ENCODE results near the gene CDC73. TPM values are rescaled to one million over a fixed set of nuclear protein-coding genes. Genes with fewer than 3 reads are reported as not detected.

Gene CDC73
- 26.2 TPM for polyA plus RNA-seq (ENCODE audit: insufficient read length)

GRCh38 chr1:193121616-193122593 lies at the start of gene CDC73:
CDC73 (plus strand) TSS chr1:193122031; CDS start chr1:193122201, 170 bp downstream.
- DNase-seq (ENCODE audit: low read depth), result peak; percentile 80

GRCh38 chr1:193077991-193078390 lies 43.8 kb upstream of the CDC73 start:
- DNase-seq (ENCODE audit: low read depth), result no peak

GRCh38 chr1:193079187-193079586 lies 42.6 kb upstream of the CDC73 start:
- no peak for DNase-seq (ENCODE audit: low read depth)

- no peak for DNase-seq (ENCODE audit: low read depth)
These were observed 38.3 kb upstream of the CDC73 start for GRCh38 chr1:193083365-193084088.

- DNase-seq (ENCODE audit: low read depth), result no peak
These were observed 36.6 kb upstream of the CDC73 start for GRCh38 chr1:193085263-193085662.

- DNase-seq (ENCODE audit: low read depth), result no peak
These were observed 35.5 kb upstream of the CDC73 start for GRCh38 chr1:193086342-193086741.

- no peak for DNase-seq (ENCODE audit: low read depth)
These were observed 33.9 kb upstream of the CDC73 start for GRCh38 chr1:193087893-193088292.

- no peak for DNase-seq (ENCODE audit: low read depth)
These were observed 31.0 kb upstream of the CDC73 start for GRCh38 chr1:193090865-193091264.

GRCh38 chr1:193094112-193094511 lies 27.7 kb upstream of the CDC73 start:
- no peak for DNase-seq (ENCODE audit: low read depth)

GRCh38 chr1:193102662-193103061 lies 19.2 kb upstream of the CDC73 start:
- no peak for DNase-seq (ENCODE audit: low read depth)

- no peak for DNase-seq (ENCODE audit: low read depth)
These were observed 17.9 kb upstream of the CDC73 start for GRCh38 chr1:193103759-193104501.

GRCh38 chr1:193104502-193104906 lies 17.3 kb upstream of the CDC73 start:
- DNase-seq (ENCODE audit: low read depth), result no peak

- DNase-seq (ENCODE audit: low read depth), result peak; percentile 45
These were observed 16.7 kb upstream of the CDC73 start, which contains the start of gene GLRX2 for GRCh38 chr1:193104907-193105820. GLRX2 (minus strand) TSS chr1:193105414; CDS start chr1:193105382, 32 bp downstream.

GRCh38 chr1:193105821-193106177 lies 16.0 kb upstream of the CDC73 start:
- no peak for DNase-seq (ENCODE audit: low read depth)

- DNase-seq (ENCODE audit: low read depth), result no peak
These were observed 13.4 kb upstream of the CDC73 start for GRCh38 chr1:193108471-193108870.

GRCh38 chr1:193109619-193110018 lies 12.2 kb upstream of the CDC73 start:
- DNase-seq (ENCODE audit: low read depth), result no peak

GRCh38 chr1:193110246-193110645 lies 11.6 kb upstream of the CDC73 start:
- DNase-seq (ENCODE audit: low read depth), result no peak

GRCh38 chr1:193110864-193111263 lies 11.0 kb upstream of the CDC73 start:
- no peak for DNase-seq (ENCODE audit: low read depth)

GRCh38 chr1:193111641-193112090 lies 10.2 kb upstream of the CDC73 start:
- no peak for DNase-seq (ENCODE audit: low read depth)

- DNase-seq (ENCODE audit: low read depth), result no peak
These were observed 8.4 kb upstream of the CDC73 start for GRCh38 chr1:193113258-193113991.
